GM23338 (cell line): Measurements from ENCODE around the gene KIFAP3.

ENCODE experiments used
- CREB1 ChIP-seq: fragments of 250-450 bp; sonication (Bioruptor Pico); IDR thresholded peaks from 2 replicates; pipeline ENCODE4 v1.5.0; 2020; ENCODE audit warnings: low read depth, mild to moderate bottlenecking, moderate library complexity
- EZH2 ChIP-seq: fragments of 200-600 bp; sonication (generic); IDR thresholded peaks from one replicate; pipeline ENCODE4 v1.8.0; 2017; ENCODE audit warnings: antibody characterized with exemption, mild to moderate bottlenecking, low read depth; ENCODE audit not compliant: unreplicated experiment
- EZH2phosphoT487 ChIP-seq: fragments of 200-600 bp; sonication (generic); IDR thresholded peaks from one replicate; pipeline ENCODE4 v1.8.1; 2018; ENCODE audit warnings: antibody characterized with exemption; ENCODE audit not compliant: unreplicated experiment
- JUNB ChIP-seq: IDR thresholded peaks from one replicate; pipeline ENCODE4 v1.6.1; 2016; ENCODE audit warnings: antibody characterized with exemption; ENCODE audit not compliant: unreplicated experiment
- NANOG ChIP-seq: IDR thresholded peaks from 2 replicates; pipeline ENCODE4 v1.6.1; 2016; ENCODE audit warnings: antibody characterized with exemption, borderline replicate concordance
- POLR2AphosphoS5 ChIP-seq: IDR thresholded peaks from 2 replicates; pipeline ENCODE4 v1.6.1; 2016; ENCODE audit warnings: antibody characterized with exemption, low read depth
- STAT1 ChIP-seq: IDR thresholded peaks from one replicate; pipeline ENCODE4 v1.6.1; 2016; ENCODE audit warnings: antibody characterized with exemption; ENCODE audit not compliant: unreplicated experiment
- ZNF114 ChIP-seq: fragments of 250-450 bp; sonication (Bioruptor Pico); IDR thresholded peaks from 2 replicates; pipeline ENCODE4 v1.5.0; 2020; ENCODE audit warnings: mild to moderate bottlenecking, moderate library complexity
- ZNF331 ChIP-seq: fragments of 250-450 bp; sonication (Bioruptor Pico); IDR thresholded peaks from 2 replicates; pipeline ENCODE4 v1.5.0; 2020; ENCODE audit warnings: low read depth, mild to moderate bottlenecking, moderate library complexity
- TF ChIP-seq, protein P1 (sequence below), 2 experiments: fragments of 200-600 bp in 1 of 2; sonication (generic) in 1 of 2; conservative IDR thresholded peaks; 2 replicates each; pipeline versions ENCODE4 v1.5.1 to v1.6.1; 2016 to 2017; ENCODE audit warnings: antibody characterized with exemption in 2 of 2, low read depth in 2 of 2, mild to moderate bottlenecking in 2 of 2, moderate library complexity in 1 of 2
- TF ChIP-seq, protein P2 (sequence below): IDR thresholded peaks from one replicate; pipeline ENCODE4 v1.6.1; 2018; ENCODE audit warnings: antibody characterized with exemption; ENCODE audit not compliant: unreplicated experiment
- TF ChIP-seq, protein P3 (sequence below): IDR thresholded peaks from 2 replicates; pipeline ENCODE4 v1.6.1; 2016; ENCODE audit warnings: antibody characterized with exemption

DNA sequence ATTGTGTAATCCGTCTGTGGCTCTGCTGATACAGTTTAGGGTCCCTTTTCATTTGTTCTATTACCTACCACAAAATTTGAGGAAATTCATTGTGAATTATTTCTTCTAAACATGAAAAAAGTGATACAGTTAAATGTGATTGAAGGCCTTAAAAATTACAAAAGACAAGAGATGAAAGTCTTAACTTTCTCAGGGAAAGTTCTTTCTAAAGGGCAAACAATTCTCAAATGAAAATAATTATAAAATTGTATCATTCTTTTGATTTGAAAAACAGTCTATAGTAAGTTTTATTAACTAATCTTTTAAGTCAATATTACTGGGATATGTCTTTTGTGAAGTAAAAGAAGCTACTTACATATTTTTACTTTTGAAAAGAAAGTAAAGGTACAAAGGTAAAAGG lies 123.4 kb downstream of the KIFAP3 start:
- TF ChIP-seq EZH2phosphoT487 (no peak), EZH2 (no peak), POLR2AphosphoS5 (no peak), ZNF114 (CRISPR knock-in tag) (no peak), JUNB (no peak), CREB1 (CRISPR knock-in tag) (no peak), ZNF331 (CRISPR knock-in tag) (no peak), STAT1 (no peak), NANOG (no peak)
- TF ChIP-seq, protein P1, sequence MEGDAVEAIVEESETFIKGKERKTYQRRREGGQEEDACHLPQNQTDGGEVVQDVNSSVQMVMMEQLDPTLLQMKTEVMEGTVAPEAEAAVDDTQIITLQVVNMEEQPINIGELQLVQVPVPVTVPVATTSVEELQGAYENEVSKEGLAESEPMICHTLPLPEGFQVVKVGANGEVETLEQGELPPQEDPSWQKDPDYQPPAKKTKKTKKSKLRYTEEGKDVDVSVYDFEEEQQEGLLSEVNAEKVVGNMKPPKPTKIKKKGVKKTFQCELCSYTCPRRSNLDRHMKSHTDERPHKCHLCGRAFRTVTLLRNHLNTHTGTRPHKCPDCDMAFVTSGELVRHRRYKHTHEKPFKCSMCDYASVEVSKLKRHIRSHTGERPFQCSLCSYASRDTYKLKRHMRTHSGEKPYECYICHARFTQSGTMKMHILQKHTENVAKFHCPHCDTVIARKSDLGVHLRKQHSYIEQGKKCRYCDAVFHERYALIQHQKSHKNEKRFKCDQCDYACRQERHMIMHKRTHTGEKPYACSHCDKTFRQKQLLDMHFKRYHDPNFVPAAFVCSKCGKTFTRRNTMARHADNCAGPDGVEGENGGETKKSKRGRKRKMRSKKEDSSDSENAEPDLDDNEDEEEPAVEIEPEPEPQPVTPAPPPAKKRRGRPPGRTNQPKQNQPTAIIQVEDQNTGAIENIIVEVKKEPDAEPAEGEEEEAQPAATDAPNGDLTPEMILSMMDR (conservative IDR thresholded peaks at IDR 0.05; ENCODE audit: low read depth in 2 of 2), result no peak
- TF ChIP-seq, protein P2, sequence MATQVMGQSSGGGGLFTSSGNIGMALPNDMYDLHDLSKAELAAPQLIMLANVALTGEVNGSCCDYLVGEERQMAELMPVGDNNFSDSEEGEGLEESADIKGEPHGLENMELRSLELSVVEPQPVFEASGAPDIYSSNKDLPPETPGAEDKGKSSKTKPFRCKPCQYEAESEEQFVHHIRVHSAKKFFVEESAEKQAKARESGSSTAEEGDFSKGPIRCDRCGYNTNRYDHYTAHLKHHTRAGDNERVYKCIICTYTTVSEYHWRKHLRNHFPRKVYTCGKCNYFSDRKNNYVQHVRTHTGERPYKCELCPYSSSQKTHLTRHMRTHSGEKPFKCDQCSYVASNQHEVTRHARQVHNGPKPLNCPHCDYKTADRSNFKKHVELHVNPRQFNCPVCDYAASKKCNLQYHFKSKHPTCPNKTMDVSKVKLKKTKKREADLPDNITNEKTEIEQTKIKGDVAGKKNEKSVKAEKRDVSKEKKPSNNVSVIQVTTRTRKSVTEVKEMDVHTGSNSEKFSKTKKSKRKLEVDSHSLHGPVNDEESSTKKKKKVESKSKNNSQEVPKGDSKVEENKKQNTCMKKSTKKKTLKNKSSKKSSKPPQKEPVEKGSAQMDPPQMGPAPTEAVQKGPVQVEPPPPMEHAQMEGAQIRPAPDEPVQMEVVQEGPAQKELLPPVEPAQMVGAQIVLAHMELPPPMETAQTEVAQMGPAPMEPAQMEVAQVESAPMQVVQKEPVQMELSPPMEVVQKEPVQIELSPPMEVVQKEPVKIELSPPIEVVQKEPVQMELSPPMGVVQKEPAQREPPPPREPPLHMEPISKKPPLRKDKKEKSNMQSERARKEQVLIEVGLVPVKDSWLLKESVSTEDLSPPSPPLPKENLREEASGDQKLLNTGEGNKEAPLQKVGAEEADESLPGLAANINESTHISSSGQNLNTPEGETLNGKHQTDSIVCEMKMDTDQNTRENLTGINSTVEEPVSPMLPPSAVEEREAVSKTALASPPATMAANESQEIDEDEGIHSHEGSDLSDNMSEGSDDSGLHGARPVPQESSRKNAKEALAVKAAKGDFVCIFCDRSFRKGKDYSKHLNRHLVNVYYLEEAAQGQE, result no peak
- TF ChIP-seq, protein P3, sequence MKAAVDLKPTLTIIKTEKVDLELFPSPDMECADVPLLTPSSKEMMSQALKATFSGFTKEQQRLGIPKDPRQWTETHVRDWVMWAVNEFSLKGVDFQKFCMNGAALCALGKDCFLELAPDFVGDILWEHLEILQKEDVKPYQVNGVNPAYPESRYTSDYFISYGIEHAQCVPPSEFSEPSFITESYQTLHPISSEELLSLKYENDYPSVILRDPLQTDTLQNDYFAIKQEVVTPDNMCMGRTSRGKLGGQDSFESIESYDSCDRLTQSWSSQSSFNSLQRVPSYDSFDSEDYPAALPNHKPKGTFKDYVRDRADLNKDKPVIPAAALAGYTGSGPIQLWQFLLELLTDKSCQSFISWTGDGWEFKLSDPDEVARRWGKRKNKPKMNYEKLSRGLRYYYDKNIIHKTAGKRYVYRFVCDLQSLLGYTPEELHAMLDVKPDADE, result no peak
